Measurements from ENCODE around the gene KIAA0753. TPM values are rescaled to one million over a fixed set of nuclear protein-coding genes. Genes with fewer than 3 reads are reported as not detected.

KIAA0753 gene
- total and polyA plus RNA-seq, 2 experiments from 2014 or later, result 6.9 to 20.5 TPM

DNA sequence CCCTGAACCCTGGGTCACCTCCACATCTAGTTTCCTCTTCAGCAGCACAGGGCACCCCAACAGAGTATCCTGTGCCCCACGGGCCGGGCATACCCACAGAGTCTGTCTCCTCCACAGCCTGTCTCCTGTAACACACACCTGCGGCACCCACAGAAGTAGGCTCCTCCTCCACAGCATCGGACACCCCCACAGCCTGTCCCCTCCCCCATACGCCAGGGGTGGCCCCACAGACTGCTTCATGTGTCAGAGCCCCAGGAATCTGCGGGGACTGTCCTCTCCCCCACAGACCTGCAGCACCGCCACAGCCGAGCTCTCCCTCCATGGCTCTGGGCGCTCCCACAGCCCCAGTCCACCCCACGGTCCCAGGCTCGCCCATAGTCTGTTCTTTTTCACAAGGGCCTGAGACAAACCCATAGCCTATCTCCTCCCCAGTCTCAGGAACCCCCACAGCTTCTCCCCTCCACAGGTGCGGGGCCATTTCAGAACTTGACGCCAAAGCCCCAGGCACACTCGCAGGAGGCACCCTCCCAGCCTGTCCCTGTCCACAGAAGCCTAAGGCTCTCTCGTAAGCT lies 1.4 kb downstream of the KIAA0753 start:
- Histone ChIP-seq H3K4me1 (ENCODE audit: insufficient read depth) (peaks cover 25% of the 10 kb centered on the region), H3K9me3 (ENCODE audit: low read depth) (no peaks in the 10 kb centered on the region), H4K20me1 (ENCODE audit: insufficient read depth) (peaks cover 10% of the 10 kb centered on the region; the same call in 1 of the 2 replicates), H3K79me2 (ENCODE audit: insufficient read depth) (peaks cover 84% of the 10 kb centered on the region), H3K9me2 (ENCODE audit: insufficient read depth) (no peaks in the 10 kb centered on the region), H3K4me2 (ENCODE audit: unreplicated experiment) (peak overlapping the region; percentile 89), H3K9ac (peak overlapping the region; percentile 88), H3K27ac (no peak overlapping the region), H3F3A (ENCODE audit: insufficient read depth) (peaks cover 25% of the 10 kb centered on the region), H3K36me3 (ENCODE audit: low read depth) (peaks cover 16% of the 10 kb centered on the region), H2AFZ (peak overlapping the region; percentile 89; the same call in 1 of the 2 replicates), H3K27me3 (replicated peaks; ENCODE audit: insufficient read depth) (no peaks in the 10 kb centered on the region), H3K4me3 (peak overlapping the region; percentile 91)
- WGBS, 2 experiments (ENCODE audit: low coverage in 1 of 2, low lambda C conversion rate in 2 of 2, missing lambda C conversion rate in 2 of 2), result 41 to 47% methylated on average over 13 to 15 of the region's 15 CpGs
- in situ Hi-C loops (cut with MboI), result no loop called here
- TF ChIP-seq EZH2phosphoT487 (IDR thresholded peaks at IDR 0.05; ENCODE audit: insufficient read depth, low read depth) (no peak), EZH2 (IDR thresholded peaks at IDR 0.05; ENCODE audit: insufficient read depth, poor library complexity, severe bottlenecking) (no peak)
- no peak for DNase-seq

DNA sequence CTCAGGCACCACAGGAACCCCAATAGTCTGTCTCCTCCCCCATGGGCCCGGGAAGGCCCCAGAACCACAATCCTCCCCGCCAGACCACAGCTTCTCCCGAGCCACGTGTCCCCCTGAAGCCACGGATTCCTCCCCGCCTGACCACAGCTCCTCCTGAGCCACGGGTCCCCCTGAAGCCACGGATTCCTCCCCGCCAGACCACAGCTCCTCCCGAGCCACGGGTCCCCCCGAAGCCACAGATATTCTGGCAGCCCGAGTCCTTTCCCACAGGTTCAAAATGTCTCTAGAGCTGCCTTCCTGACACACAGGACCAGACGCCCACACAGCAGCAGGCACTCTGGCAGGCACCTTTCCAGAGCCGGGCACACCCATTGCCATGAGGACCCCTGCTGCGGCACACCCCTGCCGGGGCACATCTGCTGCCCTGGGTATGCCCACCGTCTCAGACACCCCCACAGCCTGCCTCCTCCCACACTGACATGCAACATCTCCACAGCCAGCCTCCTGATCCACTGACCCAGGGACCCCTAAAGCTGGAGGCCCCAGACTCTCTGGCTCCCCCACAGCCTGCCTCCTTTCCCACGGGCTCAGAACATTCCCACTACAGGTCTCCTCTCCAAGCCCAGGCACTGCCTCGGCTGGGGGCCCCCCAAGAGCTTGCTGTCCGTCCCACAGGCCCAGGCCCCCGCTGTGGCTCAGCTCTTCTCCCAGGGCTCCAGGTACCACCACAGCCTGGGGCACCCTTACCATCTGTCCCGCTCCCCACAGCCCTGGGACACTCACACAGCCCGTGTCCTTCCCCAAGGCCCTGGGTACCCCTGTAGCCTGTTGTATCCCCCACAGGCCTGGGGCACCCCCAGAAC lies 2.2 kb downstream of the KIAA0753 start:
- Histone ChIP-seq H3K9me3 (ENCODE audit: low read depth) (no peaks in the 10 kb centered on the region), H3K79me2 (ENCODE audit: insufficient read depth) (peaks cover 87% of the 10 kb centered on the region), H3F3A (ENCODE audit: insufficient read depth) (peaks cover 20% of the 10 kb centered on the region), H2AFZ (no peak overlapping the region), H3K9ac (peak overlapping the region; percentile 88; the same call in 1 of the 2 replicates), H3K4me2 (ENCODE audit: unreplicated experiment) (peak overlapping the region; percentile 89), H3K27ac (no peak overlapping the region), H3K27me3 (replicated peaks; ENCODE audit: insufficient read depth) (no peaks in the 10 kb centered on the region), H3K9me2 (ENCODE audit: insufficient read depth) (no peaks in the 10 kb centered on the region), H3K4me3 (peak overlapping the region; percentile 91; the same call in 1 of the 2 replicates), H4K20me1 (ENCODE audit: insufficient read depth) (peaks cover 6% of the 10 kb centered on the region; the same call in 1 of the 2 replicates), H3K4me1 (ENCODE audit: insufficient read depth) (peaks cover 17% of the 10 kb centered on the region), H3K36me3 (ENCODE audit: low read depth) (peaks cover 22% of the 10 kb centered on the region)
- WGBS, 2 experiments (ENCODE audit: low coverage in 1 of 2, low lambda C conversion rate in 2 of 2, missing lambda C conversion rate in 2 of 2), result 75 to 76% methylated on average over 18 to 24 of the region's 24 CpGs
- no peak for TF ChIP-seq EZH2phosphoT487 (IDR thresholded peaks at IDR 0.05; ENCODE audit: insufficient read depth, low read depth)
- no peak for TF ChIP-seq EZH2 (IDR thresholded peaks at IDR 0.05; ENCODE audit: insufficient read depth, poor library complexity, severe bottlenecking)
- in situ Hi-C loops (cut with MboI), result no loop called here
- DNase-seq, result no peak

DNA sequence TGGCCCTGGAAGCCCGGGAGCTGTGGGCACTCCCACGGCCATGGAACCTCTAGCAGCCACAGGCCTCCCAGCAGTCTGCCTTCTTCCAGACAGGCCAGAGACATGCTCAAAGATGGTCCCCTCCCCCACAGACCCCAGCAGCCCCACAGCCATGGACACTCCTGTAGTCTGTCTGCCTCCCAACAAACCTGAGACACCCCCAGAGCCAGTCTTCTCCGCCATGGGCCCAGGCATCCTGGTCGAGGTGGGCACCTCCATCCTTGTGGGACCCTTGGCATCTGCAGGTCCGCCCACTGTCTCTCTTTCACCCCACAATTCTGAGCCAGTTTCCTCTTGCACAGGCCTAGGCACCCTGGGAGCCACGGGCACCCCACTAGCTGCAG lies 3.1 kb downstream of the KIAA0753 start:
- in situ Hi-C loops (cut with MboI), result no loop called here
- peaks cover 9% of the 10 kb centered on the region for H3K4me1 ChIP-seq (ENCODE audit: insufficient read depth)
- TF ChIP-seq EZH2 (IDR thresholded peaks at IDR 0.05; ENCODE audit: insufficient read depth, poor library complexity, severe bottlenecking) (no peak), EZH2phosphoT487 (IDR thresholded peaks at IDR 0.05; ENCODE audit: insufficient read depth, low read depth) (no peak)
- no peaks in the 10 kb centered on the region for H4K20me1 ChIP-seq (ENCODE audit: insufficient read depth)
- no peaks in the 10 kb centered on the region for H3K9me3 ChIP-seq (ENCODE audit: low read depth)
- H3K4me3 ChIP-seq, result no peak overlapping the region
- H3K4me2 ChIP-seq (ENCODE audit: unreplicated experiment), result no peak overlapping the region
- peaks cover 11% of the 10 kb centered on the region for H3F3A ChIP-seq (ENCODE audit: insufficient read depth)
- H3K36me3 ChIP-seq (ENCODE audit: low read depth), result peaks cover 25% of the 10 kb centered on the region
- H3K9me2 ChIP-seq (ENCODE audit: insufficient read depth), result no peaks in the 10 kb centered on the region
- H3K27me3 ChIP-seq (replicated peaks; ENCODE audit: insufficient read depth), result no peaks in the 10 kb centered on the region
- WGBS, 2 experiments (ENCODE audit: low coverage in 1 of 2, low lambda C conversion rate in 2 of 2, missing lambda C conversion rate in 2 of 2), result 84% methylated on average over 6 of the region's 6 CpGs
- no peak overlapping the region for H3K27ac ChIP-seq
- DNase-seq, result no peak
- H2AFZ ChIP-seq, result no peak overlapping the region
- H3K79me2 ChIP-seq (ENCODE audit: insufficient read depth), result peaks cover 88% of the 10 kb centered on the region
- no peak overlapping the region for H3K9ac ChIP-seq

DNA sequence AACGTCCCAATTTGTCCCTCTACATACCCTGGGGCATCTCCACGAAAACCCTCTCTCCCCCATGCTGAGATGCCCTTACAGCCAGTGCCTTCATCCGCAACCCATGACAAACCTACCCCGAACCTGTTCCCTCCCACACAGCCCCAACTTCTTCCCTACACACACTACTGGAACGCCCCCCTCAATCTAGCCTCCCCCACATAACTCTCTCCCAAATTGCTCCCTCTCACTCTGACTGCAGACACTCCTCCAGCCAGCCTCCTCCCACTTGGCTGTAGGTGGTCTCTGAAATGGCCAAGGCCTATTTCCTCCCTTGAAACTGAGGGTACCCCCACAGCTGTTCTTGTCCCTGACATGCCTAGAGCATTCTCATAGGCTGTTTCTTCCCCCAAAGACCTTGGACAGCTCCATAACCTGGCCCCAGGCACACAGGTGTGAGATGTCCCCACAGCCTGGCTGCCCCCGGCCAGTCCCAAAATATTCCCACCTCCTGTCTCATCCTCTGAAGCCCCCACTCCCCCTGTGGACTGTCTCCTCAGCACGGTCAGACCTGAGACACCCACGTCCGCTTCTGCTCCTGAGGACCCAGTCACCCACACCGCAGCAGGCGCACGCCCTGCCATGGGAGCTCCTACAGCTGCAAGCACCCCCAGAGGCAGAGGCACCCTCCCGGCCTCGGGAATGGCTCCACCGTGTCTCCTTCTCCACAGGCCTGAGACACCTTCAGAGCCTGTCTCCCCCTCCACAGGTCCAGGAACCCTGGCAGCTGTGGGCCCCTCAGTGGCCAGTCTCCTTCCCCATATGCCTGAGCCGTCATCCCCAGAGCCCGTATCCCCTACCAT lies 3.7 kb downstream of the KIAA0753 start:
- H3K4me1 ChIP-seq (ENCODE audit: insufficient read depth), result peaks cover 3% of the 10 kb centered on the region
- H3K36me3 ChIP-seq (ENCODE audit: low read depth), result peaks cover 28% of the 10 kb centered on the region
- no peaks in the 10 kb centered on the region for H3K9me2 ChIP-seq (ENCODE audit: insufficient read depth)
- no peak overlapping the region for H3K4me2 ChIP-seq (ENCODE audit: unreplicated experiment)
- H3F3A ChIP-seq (ENCODE audit: insufficient read depth), result peaks cover 5% of the 10 kb centered on the region
- 90 to 91% methylated on average over 16 to 17 of the region's 17 CpGs for WGBS, 2 experiments (ENCODE audit: low coverage in 1 of 2, low lambda C conversion rate in 2 of 2, missing lambda C conversion rate in 2 of 2)
- H2AFZ ChIP-seq, result no peak overlapping the region
- in situ Hi-C loops (cut with MboI), result no loop called here
- H4K20me1 ChIP-seq (ENCODE audit: insufficient read depth), result no peaks in the 10 kb centered on the region
- no peak overlapping the region for H3K9ac ChIP-seq
- H3K27ac ChIP-seq, result no peak overlapping the region
- H3K4me3 ChIP-seq, result no peak overlapping the region
- no peak for DNase-seq
- peaks cover 87% of the 10 kb centered on the region for H3K79me2 ChIP-seq (ENCODE audit: insufficient read depth)
- H3K27me3 ChIP-seq (replicated peaks; ENCODE audit: insufficient read depth), result no peaks in the 10 kb centered on the region
- TF ChIP-seq EZH2phosphoT487 (IDR thresholded peaks at IDR 0.05; ENCODE audit: insufficient read depth, low read depth), result no peak
- no peak for TF ChIP-seq EZH2 (IDR thresholded peaks at IDR 0.05; ENCODE audit: insufficient read depth, poor library complexity, severe bottlenecking)
- no peaks in the 10 kb centered on the region for H3K9me3 ChIP-seq (ENCODE audit: low read depth)
